WTC11 (cell line): ENCODE data around the gene ST6GALNAC3. TPM values are rescaled to one million over a fixed set of nuclear protein-coding genes. Genes with fewer than 3 reads are reported as not detected.

Source experiments
- ATAC-seq: fragments of 200-7000 bp; cut with Tn5 transposase; 2 replicates; pipeline ENCODE4 v1.10.0; 2021; ENCODE audit warnings: mild to moderate bottlenecking, moderate library complexity
- CTCF ChIA-PET: fragments of 300-600 bp; sonication (Branson Sonifier 250); formaldehyde crosslinking; loops from one replicate; lab custom pipeline; 2021; ENCODE audit warnings: antibody characterized with exemption; lab: Charles Lee
- POLR2A ChIA-PET: fragments of 350-600 bp; sonication (Branson Sonifier 250); formaldehyde crosslinking; loops from one replicate; lab custom pipeline; 2021; ENCODE audit warnings: antibody characterized with exemption; lab: Charles Lee
- DNase-seq: peaks from one replicate; pipeline ENCODE4 v3.0.0; 2021; ENCODE audit warnings: low spot score
- H3K27ac Mint-ChIP-seq: 2 replicates; pipeline ENCODE4 v1.8.0; 2021; ENCODE audit warnings: mixed read lengths
- H3K27me3 Mint-ChIP-seq: 2 replicates; pipeline ENCODE4 v1.8.0; 2021; ENCODE audit warnings: low read depth, mild to moderate bottlenecking, moderate library complexity, mixed read lengths
- H3K36me3 Mint-ChIP-seq: 2 replicates; pipeline ENCODE4 v1.8.0; 2021; ENCODE audit warnings: mixed read lengths
- H3K4me1 Mint-ChIP-seq: 2 replicates; pipeline ENCODE4 v1.8.0; 2022; ENCODE audit warnings: mixed read lengths
- H3K4me3 Mint-ChIP-seq: 2 replicates; pipeline ENCODE4 v1.8.0; 2021; ENCODE audit warnings: mild to moderate bottlenecking, moderate library complexity, mixed read lengths
- H3K9me3 Mint-ChIP-seq: 2 replicates; pipeline ENCODE4 v1.8.0; 2021; ENCODE audit warnings: mixed read lengths
- CBFB ChIP-seq: sonication (generic); formaldehyde crosslinking; IDR thresholded peaks from 2 replicates; pipeline ENCODE4 v1.8.1; 2022; ENCODE audit warnings: mild to moderate bottlenecking, low read depth, missing genetic modification reagents
- CTCF ChIP-seq: fragments of 200-600 bp; IDR thresholded peaks from 2 replicates; pipeline ENCODE4 v1.8.0; 2022; ENCODE audit warnings: antibody characterized with exemption
- ETV6 ChIP-seq: sonication (generic); formaldehyde crosslinking; IDR thresholded peaks from 2 replicates; pipeline ENCODE4 v1.8.1; 2022; ENCODE audit warnings: mild to moderate bottlenecking, missing genetic modification reagents
- HMGA2 ChIP-seq: fragments of 250-450 bp; sonication (Bioruptor Pico); IDR thresholded peaks from 2 replicates; pipeline ENCODE4 v1.4.0; 2021; ENCODE audit warnings: mild to moderate bottlenecking, moderate library complexity
- MYBL2 ChIP-seq: sonication (generic); formaldehyde crosslinking; IDR thresholded peaks from 2 replicates; pipeline ENCODE4 v1.8.1; 2023; ENCODE audit warnings: mild to moderate bottlenecking, moderate library complexity, missing genetic modification reagents
- PRDM15 ChIP-seq: sonication (generic); formaldehyde crosslinking; IDR thresholded peaks from 2 replicates; pipeline ENCODE4 v1.8.0; 2022; ENCODE audit warnings: missing genetic modification reagents
- TCF7 ChIP-seq: sonication (generic); formaldehyde crosslinking; IDR thresholded peaks from 2 replicates; pipeline ENCODE4 v1.8.0; 2022; ENCODE audit warnings: mild to moderate bottlenecking, low read depth, missing genetic modification reagents, moderate library complexity
- TEAD1 ChIP-seq: sonication (generic); formaldehyde crosslinking; IDR thresholded peaks from 2 replicates; pipeline ENCODE4 v1.8.0; 2022; ENCODE audit warnings: mild to moderate bottlenecking, missing genetic modification reagents
- TEAD4 ChIP-seq: sonication (generic); formaldehyde crosslinking; IDR thresholded peaks from 2 replicates; pipeline ENCODE4 v1.8.0; 2022; ENCODE audit warnings: mild to moderate bottlenecking, missing genetic modification reagents
- ZBTB21 ChIP-seq: sonication (generic); formaldehyde crosslinking; IDR thresholded peaks from 2 replicates; pipeline ENCODE4 v1.8.1; 2023; ENCODE audit warnings: mild to moderate bottlenecking, missing genetic modification reagents, borderline replicate concordance
- ZNF416 ChIP-seq: fragments of 250-450 bp; sonication (Bioruptor Pico); IDR thresholded peaks from 2 replicates; pipeline ENCODE4 v1.9.0; 2021; ENCODE audit warnings: mild to moderate bottlenecking, inconsistent platforms
- ZNF532 ChIP-seq: fragments of 250-450 bp; sonication (Bioruptor Pico); IDR thresholded peaks from 2 replicates; pipeline ENCODE4 v1.9.0; 2021; ENCODE audit warnings: mild to moderate bottlenecking, borderline replicate concordance
- total RNA-seq: library from RNA; stranded (reverse); gene quantifications from 3 replicates; pipeline ENCODE4 v1.2.3, GENCODE V29; 2021

ST6GALNAC3 gene
- total RNA-seq, 1 experiment from 2014 or later: 11.9 TPM

- no peaks in the 10 kb centered on the region for H3K27me3 Mint-ChIP-seq
- CTCF ChIA-PET: no interaction called here
- TF ChIP-seq CBFB (no peak), HMGA2 (CRISPR knock-in tag) (peak; percentile 98)
- 0 out of 2 replicates have a peak, but pooled peaks cover 3% of the 10 kb centered on the region for H3K9me3 Mint-ChIP-seq
- ATAC-seq: no peak
- no peak for DNase-seq
- POLR2A ChIA-PET: no interaction called here
- no peak overlapping the region for H3K27ac Mint-ChIP-seq
- H3K36me3 Mint-ChIP-seq: no peaks in the 10 kb centered on the region
- H3K4me3 Mint-ChIP-seq: no peak overlapping the region
- H3K4me1 Mint-ChIP-seq: peaks cover 31% of the 10 kb centered on the region
These were observed 28.4 kb upstream of the ST6GALNAC3 start for GRCh38 chr1:76046149-76046548.

- no peak for TF ChIP-seq ETV6 (CRISPR knock-in tag)
- no peak for TF ChIP-seq ZNF416 (CRISPR knock-in tag)
- no peak for TF ChIP-seq CTCF
- TF ChIP-seq ZBTB21 (CRISPR knock-in tag): no peak
- no peak for TF ChIP-seq PRDM15 (CRISPR knock-in tag)
- no peak for TF ChIP-seq ZNF532 (CRISPR knock-in tag)
- TF ChIP-seq TEAD4 (CRISPR knock-in tag): no peak
- no peak for TF ChIP-seq TEAD1
- H3K4me1 Mint-ChIP-seq: peaks cover 39% of the 10 kb centered on the region
- H3K9me3 Mint-ChIP-seq: 0 out of 2 replicates have a peak, but pooled peaks cover 3% of the 10 kb centered on the region
- H3K4me3 Mint-ChIP-seq: no peak overlapping the region
- ATAC-seq (peak; percentile 23; the same call in 1 of the 2 replicates), DNase-seq (no peak)
- no peaks in the 10 kb centered on the region for H3K36me3 Mint-ChIP-seq
- H3K27me3 Mint-ChIP-seq: no peaks in the 10 kb centered on the region
- H3K27ac Mint-ChIP-seq: no peak overlapping the region
- POLR2A ChIA-PET: no interaction called here
- CTCF ChIA-PET: no interaction called here
These were observed 26.3 kb upstream of the ST6GALNAC3 start for GRCh38 chr1:76048219-76048618.

- H3K9me3 Mint-ChIP-seq: 0 out of 2 replicates have a peak, but pooled peaks cover 3% of the 10 kb centered on the region
- peaks cover 46% of the 10 kb centered on the region for H3K4me1 Mint-ChIP-seq
- no peaks in the 10 kb centered on the region for H3K36me3 Mint-ChIP-seq
- DNase-seq: no peak
- no peak overlapping the region for H3K4me3 Mint-ChIP-seq
- ATAC-seq: no peak
- no peak for TF ChIP-seq MYBL2 (CRISPR knock-in tag)
- no peak for TF ChIP-seq TCF7
- CTCF ChIA-PET: no interaction called here
- POLR2A ChIA-PET: no interaction called here
- no peak overlapping the region for H3K27ac Mint-ChIP-seq
- no peaks in the 10 kb centered on the region for H3K27me3 Mint-ChIP-seq
These were observed 25.6 kb upstream of the ST6GALNAC3 start for GRCh38 chr1:76048926-76049325.
